Kidney epithelial cell (primary cell): ENCODE measurements around the gene SLC2A13. TPM values are rescaled to one million over a fixed set of nuclear protein-coding genes. Genes with fewer than 3 reads are reported as not detected.
"Not testable (repeated sequence)": the region's sequence is repeated elsewhere in the genome, so short reads cannot be mapped to it uniquely, and the experiment has no call there.

ENCODE experiments used
- DNase-seq: peaks from one replicate; pipeline ENCODE4 v3.0.0-alpha.2; 2010; ENCODE audit warnings: low read depth
- H3K27me3 ChIP-seq: 2 replicates; pipeline ENCODE4 v1.6.0; 2011; ENCODE audit warnings: low read length; ENCODE audit not compliant: control insufficient read depth, insufficient read depth
- H3K36me3 ChIP-seq: 2 replicates; pipeline ENCODE4 v1.5.1; 2011; ENCODE audit warnings: low read length; ENCODE audit not compliant: control insufficient read depth, insufficient read depth
- H3K4me3 ChIP-seq: 2 replicates; pipeline ENCODE4 v1.5.1; 2011; ENCODE audit warnings: low read depth, mild to moderate bottlenecking, control low read depth, low read length
- total RNA-seq: library from RNA; depleted of rRNA; stranded (reverse); fragments of >200 nt; gene quantifications from 2 replicates; pipeline ENCODE4 v1.2.3, GENCODE V29; 2015
- TF ChIP-seq, protein P1 (sequence below): IDR thresholded peaks from 2 replicates; pipeline ENCODE4 v1.5.1; 2011; ENCODE audit warnings: mild to moderate bottlenecking, moderate library complexity, low read length, control low read depth, inconsistent platforms; ENCODE audit not compliant: insufficient read depth, poor library complexity, severe bottlenecking

SLC2A13 gene
- total RNA-seq, 1 donor from 2014 or later: 6.8 TPM

DNA sequence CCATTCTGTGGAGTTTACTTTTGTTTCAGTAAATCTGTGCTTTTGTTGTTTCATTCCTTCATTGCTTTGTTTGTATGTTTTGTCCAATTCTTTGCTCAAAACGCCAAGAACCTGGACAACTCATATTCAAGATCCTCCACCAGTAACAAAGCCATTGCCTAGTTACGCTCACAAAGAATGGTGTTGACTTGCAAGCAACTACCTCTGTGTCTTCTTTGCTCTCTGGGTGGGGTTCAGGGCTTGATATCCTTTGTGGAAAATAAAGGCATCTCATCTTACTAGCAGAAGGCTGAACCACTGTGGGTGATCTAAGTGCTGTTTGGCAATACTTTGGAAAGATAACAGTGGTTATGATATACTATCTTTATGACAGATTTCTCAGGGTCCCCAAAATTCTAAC lies 252.9 kb downstream of the SLC2A13 start:
- no peaks in the 10 kb centered on the region for H3K36me3 ChIP-seq
- no peak overlapping the region for H3K4me3 ChIP-seq
- no peaks in the 10 kb centered on the region for H3K27me3 ChIP-seq
- TF ChIP-seq, protein P1, sequence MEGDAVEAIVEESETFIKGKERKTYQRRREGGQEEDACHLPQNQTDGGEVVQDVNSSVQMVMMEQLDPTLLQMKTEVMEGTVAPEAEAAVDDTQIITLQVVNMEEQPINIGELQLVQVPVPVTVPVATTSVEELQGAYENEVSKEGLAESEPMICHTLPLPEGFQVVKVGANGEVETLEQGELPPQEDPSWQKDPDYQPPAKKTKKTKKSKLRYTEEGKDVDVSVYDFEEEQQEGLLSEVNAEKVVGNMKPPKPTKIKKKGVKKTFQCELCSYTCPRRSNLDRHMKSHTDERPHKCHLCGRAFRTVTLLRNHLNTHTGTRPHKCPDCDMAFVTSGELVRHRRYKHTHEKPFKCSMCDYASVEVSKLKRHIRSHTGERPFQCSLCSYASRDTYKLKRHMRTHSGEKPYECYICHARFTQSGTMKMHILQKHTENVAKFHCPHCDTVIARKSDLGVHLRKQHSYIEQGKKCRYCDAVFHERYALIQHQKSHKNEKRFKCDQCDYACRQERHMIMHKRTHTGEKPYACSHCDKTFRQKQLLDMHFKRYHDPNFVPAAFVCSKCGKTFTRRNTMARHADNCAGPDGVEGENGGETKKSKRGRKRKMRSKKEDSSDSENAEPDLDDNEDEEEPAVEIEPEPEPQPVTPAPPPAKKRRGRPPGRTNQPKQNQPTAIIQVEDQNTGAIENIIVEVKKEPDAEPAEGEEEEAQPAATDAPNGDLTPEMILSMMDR: no peak
- DNase-seq: no peak

DNA sequence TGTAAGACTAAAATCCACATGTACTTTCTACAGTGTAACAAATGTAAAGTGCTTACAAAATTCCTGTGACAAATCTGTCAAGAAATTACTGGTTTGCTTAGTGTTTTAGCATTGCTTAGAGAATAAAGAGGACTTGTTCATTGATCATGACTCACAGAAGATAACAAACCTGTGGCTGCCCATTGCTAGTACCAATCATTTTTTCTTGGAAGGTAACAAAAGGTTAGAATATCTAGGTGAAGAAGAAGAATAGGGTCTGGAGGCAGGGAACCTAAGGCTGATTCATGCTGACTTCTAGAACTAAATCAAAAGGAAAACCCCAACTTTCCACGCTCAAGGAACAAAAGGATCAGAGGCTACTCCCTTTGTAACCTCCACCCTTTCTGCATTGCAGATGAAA lies 253.5 kb downstream of the SLC2A13 start:
- TF ChIP-seq, protein P1: no peak
- Histone ChIP-seq H3K36me3 (no peaks in the 10 kb centered on the region), H3K4me3 (no peak overlapping the region), H3K27me3 (no peaks in the 10 kb centered on the region)
- DNase-seq: no peak

DNA sequence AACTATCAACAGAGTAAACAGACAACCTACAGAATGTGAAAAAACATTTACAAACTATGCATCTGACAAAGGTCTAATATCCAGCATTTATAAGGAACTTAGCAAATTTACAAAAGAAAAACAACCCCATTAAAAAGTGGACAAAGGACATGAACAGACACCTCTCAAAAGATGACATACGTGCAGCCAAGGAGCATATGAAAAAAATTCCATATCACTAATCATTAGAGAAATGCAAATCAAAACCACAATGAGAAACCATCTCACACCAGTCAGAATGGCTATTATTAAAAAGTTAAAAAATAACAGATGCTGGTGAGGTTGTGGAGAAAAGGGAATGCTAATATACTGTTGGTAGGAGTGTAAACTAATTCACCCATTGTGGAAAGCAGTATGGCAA lies 257.7 kb downstream of the SLC2A13 start:
- H3K27me3 ChIP-seq, DNase-seq, H3K4me3 ChIP-seq, H3K36me3 ChIP-seq: not testable (repeated sequence)

DNA sequence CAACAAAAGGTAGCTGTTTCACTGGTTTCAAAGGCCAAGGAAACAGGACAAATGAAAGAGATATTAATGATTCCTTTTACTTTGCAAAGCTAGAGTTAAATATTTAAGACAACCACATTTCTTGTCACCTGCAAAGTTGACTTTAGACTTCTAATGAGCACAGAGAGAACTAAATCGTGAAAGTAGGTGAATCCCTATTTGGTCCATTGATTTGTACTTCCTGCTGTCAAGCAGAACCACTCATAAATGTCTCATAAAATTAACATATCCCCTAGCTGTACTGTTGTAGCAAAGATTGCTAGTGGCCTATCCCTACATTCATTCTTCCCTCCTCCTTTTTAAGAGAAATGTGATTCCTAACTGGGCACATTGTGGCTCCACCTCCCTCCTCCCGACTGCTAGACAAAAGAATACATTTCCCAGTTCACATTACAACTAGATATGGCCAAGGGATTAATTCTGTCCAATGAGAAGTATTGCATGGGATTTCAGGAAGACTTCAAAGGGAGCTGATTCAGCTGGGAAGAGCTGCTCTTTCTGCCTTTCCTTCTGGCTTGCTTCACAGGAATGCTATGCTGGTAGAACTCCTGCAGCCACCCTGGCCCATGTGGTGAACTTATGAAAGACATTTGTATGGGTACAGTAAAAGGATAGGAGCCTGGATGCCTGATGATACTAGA lies 258.8 kb downstream of the SLC2A13 start:
- TF ChIP-seq, protein P1: no peak
- Histone ChIP-seq H3K27me3 (no peaks in the 10 kb centered on the region), H3K4me3 (no peak overlapping the region), H3K36me3 (no peaks in the 10 kb centered on the region)
- no peak for DNase-seq

DNA sequence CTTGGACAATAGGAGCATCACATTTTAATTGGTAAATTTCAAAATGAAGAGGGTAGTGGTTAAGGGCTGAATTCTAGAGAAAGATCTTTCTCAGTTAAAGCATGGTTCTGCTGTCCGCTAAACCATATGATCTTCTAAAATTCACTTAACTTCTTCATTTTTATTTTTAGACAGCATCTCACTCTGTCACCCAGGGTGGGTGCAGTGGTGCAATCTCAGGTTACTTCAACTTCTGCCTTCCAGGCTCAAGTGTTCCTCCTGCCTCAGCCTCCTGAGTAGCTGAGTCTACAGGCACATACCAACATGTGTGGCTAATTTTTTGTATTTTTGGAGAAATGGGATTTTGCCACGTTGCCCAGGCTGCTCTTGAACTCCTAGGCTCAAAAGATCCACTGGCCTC lies 259.6 kb downstream of the SLC2A13 start:
- Histone ChIP-seq H3K4me3 (no peak overlapping the region), H3K36me3 (no peaks in the 10 kb centered on the region), H3K27me3 (no peaks in the 10 kb centered on the region)
- TF ChIP-seq, protein P1: no peak
- DNase-seq: no peak

DNA sequence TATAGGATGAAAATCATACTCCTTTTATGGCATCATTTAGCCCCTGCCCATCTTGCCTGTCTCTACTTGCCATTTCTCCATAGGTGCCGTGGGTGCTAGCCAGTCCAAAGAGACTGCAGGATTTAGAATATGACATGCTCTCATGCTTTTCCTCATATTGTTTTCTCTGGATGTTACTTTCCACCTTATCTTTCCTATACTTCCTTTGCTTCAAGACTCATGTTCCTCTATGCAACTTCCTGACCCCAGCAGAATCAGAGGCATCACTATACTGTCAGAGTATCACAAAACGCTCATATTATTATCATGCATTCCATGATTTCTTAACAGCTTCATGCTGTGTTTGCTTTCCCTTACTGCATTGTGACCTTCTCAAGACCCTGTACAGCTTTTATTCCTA lies 265.5 kb downstream of the SLC2A13 start:
- TF ChIP-seq, protein P1: no peak
- Histone ChIP-seq H3K4me3 (no peak overlapping the region), H3K27me3 (no peaks in the 10 kb centered on the region), H3K36me3 (no peaks in the 10 kb centered on the region)
- no peak for DNase-seq
